Parathyroid adenoma (tissue), 2 donors: ENCODE measurements around the gene FRMD8.

Experiments
- H2AFZ ChIP-seq: fragments of 300-600 bp; sonication (generic); one replicate; pipeline ENCODE4 v1.7.0; 2017; ENCODE audit warnings: antibody characterized with exemption, mild to moderate bottlenecking
- H3K27ac ChIP-seq: fragments of 300-600 bp; sonication (generic); one replicate; pipeline ENCODE4 v1.7.0; 2017
- H3K27me3 ChIP-seq: fragments of 300-600 bp; sonication (generic); one replicate; pipeline ENCODE4 v1.7.0; 2017; ENCODE audit warnings: low read length; ENCODE audit not compliant: control insufficient read depth, insufficient read depth
- H3K36me3 ChIP-seq: fragments of 300-600 bp; sonication (generic); one replicate; pipeline ENCODE4 v1.7.0; 2017; ENCODE audit warnings: low read length; ENCODE audit not compliant: control insufficient read depth, insufficient read depth
- H3K4me1 ChIP-seq: fragments of 300-600 bp; sonication (generic); one replicate; pipeline ENCODE4 v1.7.0; 2017; ENCODE audit warnings: control low read depth
- H3K4me2 ChIP-seq: fragments of 300-600 bp; sonication (generic); one replicate; pipeline ENCODE4 v1.7.0; 2017; ENCODE audit warnings: low read length
- H3K4me3 ChIP-seq: fragments of 300-600 bp; sonication (generic); one replicate; pipeline ENCODE4 v1.7.0; 2017; ENCODE audit warnings: low read depth, low read length
- H3K79me2 ChIP-seq: fragments of 300-600 bp; sonication (generic); one replicate; pipeline ENCODE4 v1.7.0; 2017; ENCODE audit warnings: control low read depth
- H3K9ac ChIP-seq: fragments of 300-600 bp; sonication (generic); one replicate; pipeline ENCODE4 v1.7.0; 2017; ENCODE audit warnings: mild to moderate bottlenecking
- H3K9me3 ChIP-seq: fragments of 300-600 bp; sonication (generic); one replicate; pipeline ENCODE4 v1.7.0; 2017; ENCODE audit warnings: low read length; ENCODE audit not compliant: control insufficient read depth
- TF ChIP-seq, protein P1 (sequence below): fragments of 300-600 bp; sonication (generic); IDR thresholded peaks from one replicate; pipeline ENCODE4 v1.7.0; 2017; ENCODE audit warnings: antibody characterized with exemption, mild to moderate bottlenecking
- donor health status: primary hyperparathyroidism.

Gene FRMD8

DNA sequence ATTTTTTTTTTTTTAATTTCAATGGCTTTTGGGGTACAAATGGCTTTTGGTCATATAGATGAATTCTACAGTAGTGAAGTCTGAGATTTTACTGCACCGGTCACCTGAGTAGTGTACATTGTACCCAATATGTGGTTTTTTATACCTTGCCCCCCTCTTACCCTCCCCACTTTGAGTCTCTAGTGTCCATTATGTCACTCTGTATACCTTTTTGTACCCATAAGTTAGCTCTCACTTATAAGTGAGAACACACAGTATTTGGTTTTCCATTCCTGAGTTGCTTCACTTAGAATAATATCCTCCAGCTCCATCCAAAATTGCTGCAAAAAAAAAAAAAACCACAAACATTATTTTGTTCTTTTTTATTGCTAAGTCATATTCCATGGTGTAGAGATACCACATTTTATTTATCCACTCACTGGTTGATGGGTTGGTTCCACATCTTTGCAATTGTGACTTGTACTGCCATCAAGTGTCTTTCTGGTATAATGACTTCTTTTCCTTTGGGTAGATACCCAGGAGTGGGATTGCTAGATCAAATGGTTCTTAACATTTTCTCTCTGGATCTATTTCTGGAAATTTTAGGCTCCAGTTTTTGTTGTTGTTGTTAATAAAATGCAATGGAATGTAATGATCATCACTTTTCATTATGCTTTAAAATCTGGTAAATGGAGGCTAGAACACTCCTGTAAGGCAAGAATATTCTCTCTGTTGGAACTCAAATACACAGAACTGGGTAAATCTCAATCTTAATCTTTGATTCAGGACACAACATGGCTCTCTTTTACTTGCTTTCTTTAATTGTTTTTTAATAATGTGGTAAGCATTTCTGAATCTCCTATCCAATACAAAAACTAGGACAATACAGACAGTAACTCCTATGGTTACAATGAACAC lies 46.5 kb downstream of the FRMD8 start:
- TF ChIP-seq, protein P1, sequence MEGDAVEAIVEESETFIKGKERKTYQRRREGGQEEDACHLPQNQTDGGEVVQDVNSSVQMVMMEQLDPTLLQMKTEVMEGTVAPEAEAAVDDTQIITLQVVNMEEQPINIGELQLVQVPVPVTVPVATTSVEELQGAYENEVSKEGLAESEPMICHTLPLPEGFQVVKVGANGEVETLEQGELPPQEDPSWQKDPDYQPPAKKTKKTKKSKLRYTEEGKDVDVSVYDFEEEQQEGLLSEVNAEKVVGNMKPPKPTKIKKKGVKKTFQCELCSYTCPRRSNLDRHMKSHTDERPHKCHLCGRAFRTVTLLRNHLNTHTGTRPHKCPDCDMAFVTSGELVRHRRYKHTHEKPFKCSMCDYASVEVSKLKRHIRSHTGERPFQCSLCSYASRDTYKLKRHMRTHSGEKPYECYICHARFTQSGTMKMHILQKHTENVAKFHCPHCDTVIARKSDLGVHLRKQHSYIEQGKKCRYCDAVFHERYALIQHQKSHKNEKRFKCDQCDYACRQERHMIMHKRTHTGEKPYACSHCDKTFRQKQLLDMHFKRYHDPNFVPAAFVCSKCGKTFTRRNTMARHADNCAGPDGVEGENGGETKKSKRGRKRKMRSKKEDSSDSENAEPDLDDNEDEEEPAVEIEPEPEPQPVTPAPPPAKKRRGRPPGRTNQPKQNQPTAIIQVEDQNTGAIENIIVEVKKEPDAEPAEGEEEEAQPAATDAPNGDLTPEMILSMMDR = peak; percentile 32
- Histone ChIP-seq H3K4me1 (peaks cover 22% of the 10 kb centered on the region), H3K9ac (no peak overlapping the region), H3K79me2 (peaks cover 52% of the 10 kb centered on the region), H3K36me3 (no peaks in the 10 kb centered on the region), H2AFZ (no peak overlapping the region), H3K9me3 (no peaks in the 10 kb centered on the region), H3K4me2 (peak overlapping the region; percentile 12), H3K4me3 (peak overlapping the region; percentile 31), H3K27ac (peak overlapping the region; percentile 100), H3K27me3 (no peaks in the 10 kb centered on the region)

DNA sequence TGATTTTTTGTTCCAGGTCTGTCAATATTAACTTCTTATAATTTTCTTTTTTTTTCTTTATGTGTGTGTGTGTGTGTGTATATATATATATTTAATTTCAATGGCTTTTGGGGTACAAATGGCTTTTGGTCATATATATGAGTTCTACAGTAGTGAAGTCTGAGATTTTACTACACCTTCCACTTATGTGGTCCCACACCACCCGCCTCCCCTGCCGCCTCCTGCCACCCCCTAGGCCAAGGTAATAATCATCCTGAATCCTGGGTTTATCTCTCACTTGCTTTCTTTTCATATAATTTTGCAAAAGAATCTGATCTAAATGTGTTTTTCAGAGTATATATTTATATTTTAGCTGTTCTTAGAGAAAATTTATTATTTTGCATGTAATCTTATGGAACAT lies 47.2 kb downstream of the FRMD8 start:
- Histone ChIP-seq H3K27ac (peak overlapping the region; percentile 100), H3K9ac (no peak overlapping the region), H3K27me3 (no peaks in the 10 kb centered on the region), H3K79me2 (peaks cover 45% of the 10 kb centered on the region), H3K4me3 (no peak overlapping the region), H3K36me3 (no peaks in the 10 kb centered on the region), H3K4me1 (peaks cover 23% of the 10 kb centered on the region), H2AFZ (no peak overlapping the region), H3K9me3 (no peaks in the 10 kb centered on the region), H3K4me2 (no peak overlapping the region)
- TF ChIP-seq, protein P1 = no peak

DNA sequence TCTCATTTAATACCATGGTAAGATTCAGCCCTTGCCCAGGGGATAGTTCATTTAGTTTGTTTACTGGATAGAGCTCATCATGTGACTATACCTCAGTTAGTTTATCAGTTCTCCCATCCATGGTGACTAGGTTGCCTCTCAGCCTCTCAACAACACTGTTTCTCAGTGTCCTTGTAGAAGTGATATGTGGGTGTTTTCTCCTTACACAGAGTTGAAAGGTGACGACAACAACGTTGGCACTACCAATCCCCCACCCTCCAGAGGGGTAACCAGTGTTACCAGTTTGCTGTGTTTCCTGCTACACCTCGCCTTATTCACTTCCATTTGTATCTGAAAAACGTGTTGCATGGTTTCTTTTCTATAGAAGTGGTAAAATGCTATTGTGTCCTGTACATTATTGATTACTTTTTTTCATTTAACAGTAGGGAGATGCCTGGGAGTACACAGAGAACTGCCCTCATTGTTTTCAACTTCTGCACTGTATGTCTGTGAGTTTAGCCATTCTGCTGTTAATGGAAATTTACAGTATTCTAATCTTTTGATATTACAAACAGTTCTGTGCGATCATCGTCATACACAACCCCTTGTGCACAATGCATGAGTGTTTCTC lies 47.7 kb downstream of the FRMD8 start:
- peak overlapping the region; percentile 14 for H3K4me3 ChIP-seq
- H3K79me2 ChIP-seq = peaks cover 43% of the 10 kb centered on the region
- H3K27me3 ChIP-seq = no peaks in the 10 kb centered on the region
- no peak overlapping the region for H2AFZ ChIP-seq
- peak overlapping the region; percentile 26 for H3K4me2 ChIP-seq
- no peaks in the 10 kb centered on the region for H3K9me3 ChIP-seq
- H3K27ac ChIP-seq = peak overlapping the region; percentile 100
- TF ChIP-seq, protein P1 = no peak
- H3K4me1 ChIP-seq = peaks cover 26% of the 10 kb centered on the region
- H3K9ac ChIP-seq = no peak overlapping the region
- H3K36me3 ChIP-seq = no peaks in the 10 kb centered on the region

DNA sequence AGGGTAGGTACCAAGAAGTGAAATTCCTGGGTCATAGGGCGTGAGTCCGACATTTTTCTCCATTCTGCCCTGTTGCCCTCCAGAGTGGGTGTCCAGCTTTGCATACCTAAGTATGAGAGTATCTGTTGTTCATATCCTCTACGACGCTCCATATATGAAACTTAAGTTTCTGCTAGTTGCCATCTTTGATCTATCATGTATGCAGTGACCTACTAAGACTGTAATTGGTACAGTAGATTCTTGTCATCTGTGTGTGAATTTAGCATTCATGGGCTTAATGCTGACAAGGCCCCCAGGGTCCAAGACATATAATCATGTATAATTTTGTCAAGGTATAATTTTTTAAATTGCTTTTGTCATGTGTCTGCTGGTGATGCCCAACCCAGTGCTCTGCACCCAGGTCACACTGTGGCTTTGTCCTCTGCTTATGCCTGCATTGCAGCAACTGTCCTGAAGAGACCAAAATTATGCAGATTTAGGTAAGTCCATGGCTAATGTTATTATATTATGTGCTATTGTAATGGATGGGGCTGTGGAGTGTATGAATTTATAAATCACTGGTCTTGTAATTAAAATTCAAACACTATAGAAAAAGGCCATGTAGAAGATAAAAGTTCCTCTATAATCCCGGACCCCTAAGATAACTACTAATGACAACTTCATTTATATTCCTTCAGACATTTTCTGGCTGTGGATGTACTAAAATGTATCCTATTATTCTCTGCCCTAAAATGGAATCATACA lies 48.4 kb downstream of the FRMD8 start:
- peaks cover 28% of the 10 kb centered on the region for H3K4me1 ChIP-seq
- no peaks in the 10 kb centered on the region for H3K27me3 ChIP-seq
- H3K9me3 ChIP-seq = no peaks in the 10 kb centered on the region
- no peak overlapping the region for H3K4me3 ChIP-seq
- no peak overlapping the region for H3K4me2 ChIP-seq
- peaks cover 39% of the 10 kb centered on the region for H3K79me2 ChIP-seq
- H2AFZ ChIP-seq = no peak overlapping the region
- no peaks in the 10 kb centered on the region for H3K36me3 ChIP-seq
- TF ChIP-seq, protein P1 = no peak
- H3K9ac ChIP-seq = no peak overlapping the region
- peak overlapping the region; percentile 100 for H3K27ac ChIP-seq
